Rectal smooth muscle tissue (tissue), 1 donor: Measurements from ENCODE around the gene GBP4.
A peak's percentile ranks its signal among the peaks of the same experiment; 100 is the strongest.

Experiments used
- H3K27ac ChIP-seq: one replicate; pipeline ENCODE4 v1.7.0; 2013; ENCODE audit warnings: low read depth, low read length, inconsistent platforms
- H3K27me3 ChIP-seq: one replicate; pipeline ENCODE4 v1.7.0; 2013; ENCODE audit warnings: low read length; ENCODE audit not compliant: control insufficient read depth, insufficient read depth
- H3K36me3 ChIP-seq: one replicate; pipeline ENCODE4 v1.7.0; 2013; ENCODE audit warnings: low read length; ENCODE audit not compliant: control insufficient read depth, insufficient read depth
- H3K4me1 ChIP-seq: one replicate; pipeline ENCODE4 v1.7.0; 2013; ENCODE audit warnings: low read length; ENCODE audit not compliant: control insufficient read depth, insufficient read depth
- H3K4me3 ChIP-seq: one replicate; pipeline ENCODE4 v1.7.0; 2013; ENCODE audit warnings: low read length
- H3K9ac ChIP-seq: one replicate; pipeline ENCODE4 v1.7.0; 2013; ENCODE audit warnings: low read length

GBP4 gene

GRCh38 chr1:89198081-89198480, 661 bp downstream of the GBP4 start:
- no peaks in the 10 kb centered on the region for H3K4me1 ChIP-seq
- H3K27ac ChIP-seq, result peak overlapping the region; percentile 51
- peak overlapping the region; percentile 82 for H3K4me3 ChIP-seq
- no peaks in the 10 kb centered on the region for H3K27me3 ChIP-seq
- no peaks in the 10 kb centered on the region for H3K36me3 ChIP-seq
- H3K9ac ChIP-seq, result no peak overlapping the region

GRCh38 chr1:89195476-89195875, 3.3 kb downstream of the GBP4 start:
- H3K27ac ChIP-seq, result no peak overlapping the region
- no peak overlapping the region for H3K4me3 ChIP-seq
- no peak overlapping the region for H3K9ac ChIP-seq
- H3K27me3 ChIP-seq, result no peaks in the 10 kb centered on the region
- no peaks in the 10 kb centered on the region for H3K36me3 ChIP-seq
- H3K4me1 ChIP-seq, result no peaks in the 10 kb centered on the region

- Histone ChIP-seq H3K4me1 (no peaks in the 10 kb centered on the region), H3K36me3 (no peaks in the 10 kb centered on the region), H3K27me3 (no peaks in the 10 kb centered on the region), H3K9ac (no peak overlapping the region), H3K4me3 (no peak overlapping the region), H3K27ac (no peak overlapping the region)
Observed at GRCh38 chr1:89191314-89191713, 7.4 kb downstream of the GBP4 start.

GRCh38 chr1:89190017-89190416, 8.7 kb downstream of the GBP4 start:
- Histone ChIP-seq H3K4me3 (no peak overlapping the region), H3K27ac (no peak overlapping the region), H3K27me3 (no peaks in the 10 kb centered on the region), H3K36me3 (no peaks in the 10 kb centered on the region), H3K4me1 (no peaks in the 10 kb centered on the region), H3K9ac (no peak overlapping the region)

- H3K9ac ChIP-seq, result no peak overlapping the region
- H3K27ac ChIP-seq, result no peak overlapping the region
- H3K27me3 ChIP-seq, result no peaks in the 10 kb centered on the region
- H3K4me1 ChIP-seq, result no peaks in the 10 kb centered on the region
- H3K4me3 ChIP-seq, result no peak overlapping the region
- H3K36me3 ChIP-seq, result peaks cover 5% of the 10 kb centered on the region
Observed at GRCh38 chr1:89179343-89179742, 19.4 kb downstream of the GBP4 start.

- Histone ChIP-seq H3K4me3 (no peak overlapping the region), H3K27me3 (no peaks in the 10 kb centered on the region), H3K4me1 (no peaks in the 10 kb centered on the region), H3K36me3 (peaks cover 1% of the 10 kb centered on the region), H3K27ac (no peak overlapping the region), H3K9ac (no peak overlapping the region)
Observed at GRCh38 chr1:89176971-89177370, 21.8 kb downstream of the GBP4 start.

- no peaks in the 10 kb centered on the region for H3K27me3 ChIP-seq
- no peak within 1 kb of the TSS for H3K4me3 ChIP-seq
- H3K9ac ChIP-seq, result no peak within 1 kb of the TSS
- no peaks in the 10 kb centered on the region for H3K36me3 ChIP-seq
- H3K4me1 ChIP-seq, result no peaks in the 10 kb centered on the region
- no peak within 1 kb of the TSS for H3K27ac ChIP-seq
Observed at GRCh38 chr1:89175601-89176256, 23.0 kb downstream of the GBP4 start, which contains the start of gene GBP7. Gene GBP7, minus strand, starts transcription at chr1:89176003. Its CDS starts 4,068 bp downstream, at chr1:89171935.

GRCh38 chr1:89174491-89174890, 24.3 kb downstream of the GBP4 start:
- Histone ChIP-seq H3K4me3 (no peak overlapping the region), H3K9ac (no peak overlapping the region), H3K36me3 (no peaks in the 10 kb centered on the region), H3K27ac (no peak overlapping the region), H3K4me1 (no peaks in the 10 kb centered on the region), H3K27me3 (no peaks in the 10 kb centered on the region)

GRCh38 chr1:89172468-89173143, 26.1 kb downstream of the GBP4 start:
- no peak overlapping the region for H3K27ac ChIP-seq
- H3K27me3 ChIP-seq, result no peaks in the 10 kb centered on the region
- no peak overlapping the region for H3K9ac ChIP-seq
- no peak overlapping the region for H3K4me3 ChIP-seq
- H3K4me1 ChIP-seq, result no peaks in the 10 kb centered on the region
- no peaks in the 10 kb centered on the region for H3K36me3 ChIP-seq

- H3K27ac ChIP-seq, result no peak overlapping the region
- no peaks in the 10 kb centered on the region for H3K27me3 ChIP-seq
Observed at GRCh38 chr1:89171067-89171438, 27.7 kb downstream of the GBP4 start.

GRCh38 chr1:89170170-89171066, 28.3 kb downstream of the GBP4 start:
- Histone ChIP-seq H3K27me3 (no peaks in the 10 kb centered on the region), H3K27ac (no peak overlapping the region), H3K4me1 (no peaks in the 10 kb centered on the region), H3K9ac (no peak overlapping the region), H3K4me3 (no peak overlapping the region), H3K36me3 (no peaks in the 10 kb centered on the region)

More at GRCh38 chr1:89171067-89171438, 27.7 kb downstream of the GBP4 start:
- Histone ChIP-seq H3K36me3 (no peaks in the 10 kb centered on the region), H3K9ac (no peak overlapping the region), H3K4me1 (no peaks in the 10 kb centered on the region), H3K4me3 (no peak overlapping the region)

- no peak overlapping the region for H3K27ac ChIP-seq
- no peaks in the 10 kb centered on the region for H3K27me3 ChIP-seq
- no peak overlapping the region for H3K9ac ChIP-seq
- H3K36me3 ChIP-seq, result no peaks in the 10 kb centered on the region
- H3K4me1 ChIP-seq, result no peaks in the 10 kb centered on the region
- no peak overlapping the region for H3K4me3 ChIP-seq
Observed at GRCh38 chr1:89169166-89169565, 29.6 kb downstream of the GBP4 start.
